Dendritic cell treated with granulocyte-macrophage colony-stimulating factor and Interleukin-4, amounts not matched to agents 40 ng/mL and 50 ng/mL, for 4 days (primary cell): Measurements from ENCODE around the gene PUS3.

Experiments
- H3K27ac Mint-ChIP-seq: one replicate; pipeline ENCODE4 v1.8.0; 2022; ENCODE audit warnings: mild to moderate bottlenecking, mixed read lengths
- H3K27me3 Mint-ChIP-seq: one replicate; pipeline ENCODE4 v1.8.0; 2022; ENCODE audit warnings: mild to moderate bottlenecking, mixed read lengths
- H3K36me3 Mint-ChIP-seq: one replicate; pipeline ENCODE4 v1.8.0; 2022; ENCODE audit warnings: low read depth, mixed read lengths
- H3K4me1 Mint-ChIP-seq: one replicate; pipeline ENCODE4 v1.8.0; 2022; ENCODE audit warnings: low read depth, mixed read lengths
- H3K4me3 Mint-ChIP-seq: one replicate; pipeline ENCODE4 v1.8.0; 2022; ENCODE audit warnings: mild to moderate bottlenecking, moderate library complexity, mixed read lengths
- H3K9me3 Mint-ChIP-seq: one replicate; pipeline ENCODE4 v1.8.0; 2022; ENCODE audit warnings: mixed read lengths
- intact Hi-C: fragments of 100-400 bp; cut with micrococcal nuclease; formaldehyde crosslinking; loops from one replicate; pipeline ENCODE4 v1.15.0; 2022

The PUS3 gene

DNA sequence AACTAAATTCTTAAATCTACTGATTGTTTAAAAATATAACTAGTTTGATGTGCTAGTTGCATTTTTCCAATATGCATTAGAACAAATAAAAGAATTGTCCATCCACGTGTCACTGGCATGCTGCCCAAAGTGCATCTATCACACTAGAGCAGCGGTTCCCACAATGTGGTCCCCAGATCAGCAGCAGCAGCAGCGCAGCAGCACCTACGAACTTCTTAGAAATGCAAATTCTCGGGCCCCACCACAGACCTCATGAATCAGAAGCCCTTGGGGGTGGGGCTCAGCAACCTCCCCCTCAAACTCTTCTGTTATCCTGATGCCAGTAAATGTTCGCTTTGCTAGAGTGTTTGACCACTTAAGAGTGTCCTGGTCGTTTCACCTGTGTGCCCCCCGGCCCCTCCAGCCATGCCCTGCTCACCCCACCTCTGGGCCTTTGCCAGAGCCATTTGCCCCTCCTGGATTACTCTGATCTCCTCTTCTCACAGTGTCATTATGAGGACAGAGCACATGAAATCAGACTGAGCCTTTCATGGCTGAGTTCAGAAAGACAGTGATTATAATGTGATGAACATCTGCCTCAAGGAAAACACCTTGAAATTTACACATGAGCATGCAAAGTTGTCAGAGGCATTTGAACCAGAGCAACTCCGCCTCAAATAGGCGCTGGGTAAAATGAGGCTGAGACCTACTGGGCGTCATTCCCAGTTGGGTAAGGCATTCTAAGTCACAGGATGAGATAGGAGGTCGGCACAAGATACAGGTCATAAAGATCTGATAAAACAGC, 30.2 kb upstream of the PUS3 start:
- Mint-ChIP-seq H3K27me3 (no peaks in the 10 kb centered on the region), H3K4me3 (no peak overlapping the region), H3K4me1 (peaks cover 10% of the 10 kb centered on the region), H3K36me3 (no peaks in the 10 kb centered on the region), H3K9me3 (no peaks in the 10 kb centered on the region), H3K27ac (no peak overlapping the region)
- intact Hi-C loops: no loop called here

DNA sequence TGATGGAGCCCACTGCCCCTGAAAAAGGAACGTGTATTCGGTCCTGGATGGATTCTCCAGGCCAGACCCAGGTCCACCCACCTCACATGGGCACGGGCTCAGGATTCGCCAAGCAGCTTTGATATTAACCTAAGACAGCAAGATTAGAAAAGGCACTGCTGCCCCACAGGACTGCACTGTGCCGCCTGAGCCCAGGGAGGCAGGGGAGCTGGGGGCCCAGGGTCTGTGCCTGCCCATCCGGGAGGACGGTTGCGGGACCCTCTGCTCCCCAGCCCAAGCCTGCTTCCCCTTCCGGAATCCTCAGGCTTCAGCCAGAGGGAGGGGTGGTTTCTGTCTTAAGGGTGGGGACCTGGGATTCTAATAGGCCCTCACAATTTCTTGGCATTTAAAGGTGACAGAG, 29.3 kb upstream of the PUS3 start:
- no peaks in the 10 kb centered on the region for H3K27me3 Mint-ChIP-seq

DNA sequence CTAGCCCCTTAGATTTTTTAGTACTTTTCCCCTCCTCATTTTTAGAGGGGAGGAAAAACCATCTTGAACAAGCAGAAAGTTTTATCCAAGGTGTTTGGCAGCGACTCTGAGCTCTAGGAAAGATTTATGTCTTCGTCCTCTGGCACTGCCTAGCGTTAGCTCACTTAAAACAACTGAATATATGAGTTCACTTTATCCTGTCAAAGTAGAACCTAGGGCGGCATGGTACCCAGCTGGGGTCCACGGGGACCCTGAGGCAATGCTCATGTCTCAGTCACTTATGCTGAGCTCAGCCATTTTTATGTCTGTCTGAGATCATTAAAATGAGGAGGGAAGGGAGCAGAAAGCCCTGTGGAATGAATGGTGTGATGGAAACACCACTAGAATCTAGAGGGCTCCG, 28.7 kb upstream of the PUS3 start:
- no peaks in the 10 kb centered on the region for H3K9me3 Mint-ChIP-seq
- H3K27me3 Mint-ChIP-seq: peaks cover 3% of the 10 kb centered on the region
- no peak overlapping the region for H3K27ac Mint-ChIP-seq
- no peak overlapping the region for H3K4me3 Mint-ChIP-seq
- peaks cover 10% of the 10 kb centered on the region for H3K4me1 Mint-ChIP-seq
- H3K36me3 Mint-ChIP-seq: no peaks in the 10 kb centered on the region
- intact Hi-C loops: no loop called here

More for the DNA sequence above, 29.3 kb upstream of the PUS3 start:
- Mint-ChIP-seq H3K4me3 (no peak overlapping the region), H3K36me3 (no peaks in the 10 kb centered on the region), H3K27ac (no peak overlapping the region), H3K9me3 (no peaks in the 10 kb centered on the region), H3K4me1 (peaks cover 10% of the 10 kb centered on the region)
- intact Hi-C loops: no loop called here

DNA sequence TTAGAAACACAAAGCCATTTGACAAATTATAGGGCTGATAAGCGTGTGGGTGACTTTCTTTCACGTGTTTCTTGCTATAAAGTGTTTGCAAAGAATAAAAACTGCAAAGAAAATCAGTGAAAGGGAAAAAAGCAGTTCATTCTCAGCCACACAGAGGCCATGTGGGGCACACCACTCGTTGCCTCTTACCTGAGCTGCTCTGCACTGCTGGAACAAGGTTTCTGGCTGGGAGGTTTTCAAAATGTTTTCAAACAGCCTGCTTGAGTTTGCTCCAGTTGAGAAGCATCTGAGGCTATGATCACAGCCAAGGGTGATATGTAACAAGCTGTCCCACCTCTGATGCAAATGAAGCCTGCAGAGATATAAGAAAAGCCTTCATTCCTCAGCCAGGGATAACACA, 28.1 kb upstream of the PUS3 start:
- Mint-ChIP-seq H3K4me1 (peaks cover 10% of the 10 kb centered on the region), H3K27me3 (peaks cover 3% of the 10 kb centered on the region)
- intact Hi-C loops: no loop called here

DNA sequence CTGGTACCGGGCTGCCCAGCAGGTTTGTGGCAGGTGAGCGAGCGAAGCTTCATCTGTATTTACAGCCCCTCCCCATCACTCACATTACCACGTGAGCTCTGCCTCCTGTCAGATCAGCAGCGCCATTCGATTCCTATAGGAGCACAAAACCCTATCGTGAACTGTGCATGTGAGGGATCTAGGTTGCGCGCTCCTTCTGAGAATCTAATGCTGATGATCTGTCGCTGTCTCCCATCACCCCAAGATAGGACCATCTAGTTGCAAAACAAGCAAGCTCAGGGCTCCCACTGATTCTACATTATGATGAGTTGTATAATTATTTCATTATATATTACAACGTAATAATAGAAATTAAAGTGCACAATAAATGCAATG, 27.1 kb upstream of the PUS3 start:
- no peaks in the 10 kb centered on the region for H3K36me3 Mint-ChIP-seq
- H3K27me3 Mint-ChIP-seq: peaks cover 5% of the 10 kb centered on the region
- H3K9me3 Mint-ChIP-seq: no peaks in the 10 kb centered on the region
- intact Hi-C loops: no loop called here
- peaks cover 10% of the 10 kb centered on the region for H3K4me1 Mint-ChIP-seq
- no peak overlapping the region for H3K4me3 Mint-ChIP-seq
- H3K27ac Mint-ChIP-seq: no peak overlapping the region

More for the DNA sequence above, 28.1 kb upstream of the PUS3 start:
- Mint-ChIP-seq H3K36me3 (no peaks in the 10 kb centered on the region), H3K27ac (no peak overlapping the region), H3K4me3 (no peak overlapping the region), H3K9me3 (no peaks in the 10 kb centered on the region)

DNA sequence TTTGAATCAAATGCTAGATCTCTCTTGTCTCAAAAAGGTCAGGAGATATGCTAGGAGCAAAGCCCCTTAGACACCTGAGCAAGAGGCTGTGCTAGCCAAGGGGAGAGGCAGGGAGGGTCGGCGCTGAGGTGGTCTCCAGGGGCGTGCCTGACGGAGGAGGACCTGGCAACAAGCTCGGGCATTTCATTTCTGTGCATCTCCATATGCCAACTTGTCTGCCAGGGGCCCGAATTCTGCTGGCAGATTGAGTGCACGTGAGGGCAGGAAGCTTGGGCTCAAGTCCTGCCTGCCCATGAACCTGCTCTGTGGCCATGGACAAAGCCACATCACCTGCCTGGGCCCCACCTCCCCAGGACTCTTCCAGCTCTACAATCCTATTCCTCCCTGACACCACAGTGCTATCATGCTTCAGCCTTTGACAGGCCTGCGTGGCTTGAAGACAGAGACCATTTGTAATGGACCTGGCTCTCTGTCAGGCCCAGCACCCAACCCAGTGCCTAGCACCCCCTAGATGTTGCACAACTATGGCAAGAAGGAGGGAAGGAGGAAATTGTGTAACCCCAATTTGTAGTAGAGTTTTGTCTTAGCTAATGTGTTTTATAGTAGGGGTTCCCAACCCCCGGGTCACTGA, 26.6 kb upstream of the PUS3 start:
- Mint-ChIP-seq H3K36me3 (no peaks in the 10 kb centered on the region), H3K27me3 (peaks cover 6% of the 10 kb centered on the region), H3K9me3 (no peaks in the 10 kb centered on the region), H3K4me3 (no peak overlapping the region), H3K4me1 (peaks cover 10% of the 10 kb centered on the region), H3K27ac (no peak overlapping the region)
- intact Hi-C loops: no loop called here

DNA sequence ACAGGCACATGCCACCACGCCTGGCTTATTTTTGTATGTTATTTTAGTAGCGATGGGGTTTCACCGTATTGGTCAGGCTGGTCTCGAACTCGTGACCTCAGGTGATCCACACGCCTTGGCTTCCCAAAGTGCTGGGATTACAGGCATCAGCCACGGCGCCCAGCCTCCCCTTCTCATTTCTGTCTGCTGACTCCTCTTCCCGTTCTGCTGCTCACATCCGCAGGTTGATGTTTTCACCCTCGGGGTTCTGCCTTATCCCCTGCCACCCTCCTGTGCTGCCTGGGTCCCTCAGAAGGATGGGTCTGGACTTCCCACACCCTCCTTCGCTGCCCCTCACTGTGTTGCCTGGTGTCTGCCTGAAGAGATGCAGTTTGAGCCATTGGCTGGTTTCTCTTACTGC, 23.7 kb upstream of the PUS3 start:
- Mint-ChIP-seq H3K27ac (no peak overlapping the region), H3K9me3 (no peaks in the 10 kb centered on the region), H3K4me1 (peaks cover 10% of the 10 kb centered on the region), H3K4me3 (no peak overlapping the region), H3K27me3 (peaks cover 6% of the 10 kb centered on the region), H3K36me3 (no peaks in the 10 kb centered on the region)
- intact Hi-C loops: no loop called here

DNA sequence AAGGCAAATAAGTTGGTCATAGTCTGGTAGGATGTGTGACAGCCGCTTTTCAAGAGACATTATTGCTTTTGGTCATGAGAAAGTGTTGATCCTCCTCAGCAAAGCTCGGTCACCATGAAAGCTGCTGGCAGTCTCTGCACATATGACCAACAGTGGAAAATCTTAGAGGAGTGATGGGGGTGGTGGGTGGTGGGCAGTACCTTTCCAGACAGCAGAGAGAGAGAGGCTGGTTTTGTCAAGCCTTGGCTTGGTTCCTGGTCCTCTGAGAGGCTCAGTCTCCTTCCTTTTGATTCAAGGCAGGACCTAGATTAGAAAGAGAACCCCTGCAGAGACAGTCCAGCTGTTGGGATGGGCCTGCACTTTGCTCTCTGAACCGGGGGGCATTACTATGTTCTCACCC, 22.8 kb upstream of the PUS3 start:
- Mint-ChIP-seq H3K36me3 (no peaks in the 10 kb centered on the region), H3K27me3 (peaks cover 6% of the 10 kb centered on the region), H3K27ac (no peak overlapping the region), H3K4me1 (peaks cover 10% of the 10 kb centered on the region), H3K9me3 (no peaks in the 10 kb centered on the region), H3K4me3 (no peak overlapping the region)
- intact Hi-C loops: no loop called here

DNA sequence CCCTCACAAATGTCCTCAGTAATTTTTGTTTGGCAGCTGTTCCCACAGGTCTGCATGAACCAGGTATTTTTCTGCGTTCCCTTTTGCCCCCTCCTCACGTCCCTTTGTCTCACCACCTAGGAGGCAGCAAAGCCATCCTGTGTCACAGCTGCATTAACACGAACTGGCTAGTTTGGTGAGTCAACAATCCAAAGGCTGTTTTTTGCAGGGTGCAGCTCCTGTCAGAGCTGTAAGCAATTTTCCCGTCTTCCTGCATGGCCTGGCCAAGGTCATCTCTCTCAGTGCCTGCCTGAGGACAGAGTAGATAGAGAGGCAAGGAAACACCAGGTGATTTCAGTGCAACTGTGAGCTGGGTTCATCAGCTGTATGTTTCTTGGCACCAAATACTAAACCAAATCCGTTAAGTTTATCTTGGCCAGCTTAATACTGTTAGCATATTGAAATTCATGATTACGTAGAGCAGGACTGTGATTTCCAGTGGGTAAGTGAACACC, 22.3 kb upstream of the PUS3 start:
- Mint-ChIP-seq H3K27me3 (peaks cover 6% of the 10 kb centered on the region), H3K9me3 (no peaks in the 10 kb centered on the region), H3K4me3 (no peak overlapping the region), H3K27ac (no peak overlapping the region), H3K36me3 (no peaks in the 10 kb centered on the region), H3K4me1 (peaks cover 10% of the 10 kb centered on the region)
- intact Hi-C loops: no loop called here

DNA sequence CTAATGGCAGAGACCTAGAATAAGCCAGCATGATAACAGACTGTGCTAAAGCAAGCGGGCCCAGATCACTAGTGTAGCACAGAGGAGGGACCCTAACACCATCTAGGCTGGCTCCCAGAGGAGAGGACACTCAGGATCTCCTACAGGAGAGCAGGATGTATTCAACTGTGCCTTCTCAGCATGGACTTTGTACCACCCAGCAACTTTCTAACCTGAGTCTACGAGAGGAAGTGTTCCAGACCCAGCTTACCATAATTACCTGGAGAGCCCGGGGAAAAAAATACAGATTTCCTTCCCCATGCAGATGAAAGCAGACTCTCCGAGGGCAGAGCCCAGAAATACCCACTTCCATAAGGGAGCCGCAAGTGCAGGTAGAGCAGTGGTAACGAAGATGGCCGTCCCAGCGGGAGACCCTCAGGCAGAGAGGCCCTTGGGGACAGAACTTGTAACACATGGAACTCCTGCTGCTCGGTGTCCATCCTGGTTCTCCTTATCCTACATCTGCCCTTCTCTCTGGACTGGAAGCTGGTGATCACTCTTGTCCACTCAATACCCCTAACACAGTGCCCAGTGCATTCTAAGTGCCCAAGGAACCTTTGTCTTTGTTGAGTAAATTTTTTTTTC, 21.5 kb upstream of the PUS3 start:
- intact Hi-C loops: no loop called here
- no peak overlapping the region for H3K4me3 Mint-ChIP-seq
- peaks cover 6% of the 10 kb centered on the region for H3K27me3 Mint-ChIP-seq
- no peaks in the 10 kb centered on the region for H3K36me3 Mint-ChIP-seq
- H3K4me1 Mint-ChIP-seq: peaks cover 2% of the 10 kb centered on the region
- no peaks in the 10 kb centered on the region for H3K9me3 Mint-ChIP-seq
- H3K27ac Mint-ChIP-seq: no peak overlapping the region

DNA sequence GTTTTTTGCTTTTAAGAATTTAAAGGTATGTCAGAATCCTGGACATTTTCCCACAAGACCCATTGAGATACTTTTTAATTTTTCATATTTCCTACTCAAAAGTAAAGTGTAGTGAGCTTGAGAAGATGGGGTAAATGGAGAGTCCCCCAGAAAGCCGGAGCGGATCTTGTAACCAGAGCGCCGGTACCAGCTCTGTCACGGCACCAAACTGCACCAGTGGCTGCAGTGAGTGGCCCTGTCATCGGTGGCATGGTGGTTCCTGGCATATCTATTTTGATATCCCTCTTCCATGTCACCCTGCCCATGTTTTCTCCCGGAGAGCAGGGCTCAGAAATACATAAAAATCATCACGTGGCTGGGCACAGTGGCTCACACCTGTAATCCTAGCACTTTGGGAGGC, 20.6 kb upstream of the PUS3 start:
- H3K4me1 Mint-ChIP-seq: no peaks in the 10 kb centered on the region
- no peaks in the 10 kb centered on the region for H3K9me3 Mint-ChIP-seq
- intact Hi-C loops: loop anchor here (1.0 kb wide), 1 partner anchor 271 kb away; no protein-coding TSS in a partner anchor
- H3K36me3 Mint-ChIP-seq: no peaks in the 10 kb centered on the region
- H3K27me3 Mint-ChIP-seq: peaks cover 6% of the 10 kb centered on the region
- no peak overlapping the region for H3K4me3 Mint-ChIP-seq
- no peak overlapping the region for H3K27ac Mint-ChIP-seq

DNA sequence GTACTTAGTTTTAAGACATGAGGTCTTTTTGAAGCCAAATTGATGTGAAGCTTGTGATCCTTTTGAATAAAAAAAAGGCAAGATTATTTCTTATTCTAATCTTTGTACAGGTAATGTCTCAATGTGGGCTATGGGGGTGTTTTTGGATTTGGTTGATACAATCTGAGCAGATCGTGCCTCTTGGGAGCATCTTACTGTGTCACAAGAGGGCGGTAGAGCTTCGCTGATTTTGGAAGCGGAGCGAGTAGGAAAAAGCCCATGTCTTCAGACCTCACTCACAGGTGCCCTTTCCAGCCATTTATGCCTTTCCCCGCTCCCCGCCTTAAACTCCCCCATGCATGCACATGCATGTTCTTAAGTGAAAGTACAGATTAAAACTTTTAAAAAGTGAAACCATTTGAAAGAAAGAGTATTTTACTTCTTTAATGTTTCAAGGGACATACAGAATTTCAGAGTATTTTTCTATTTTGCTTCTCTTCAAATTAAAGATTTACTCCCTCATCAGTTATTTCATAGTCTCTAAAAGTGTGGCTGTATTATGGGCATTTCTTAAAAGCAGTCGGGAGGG, 20.1 kb upstream of the PUS3 start:
- Mint-ChIP-seq H3K9me3 (no peaks in the 10 kb centered on the region), H3K4me3 (no peak overlapping the region)
- intact Hi-C loops: loop anchor here (1.0 kb wide), 1 partner anchor 271 kb away; no protein-coding TSS in a partner anchor

DNA sequence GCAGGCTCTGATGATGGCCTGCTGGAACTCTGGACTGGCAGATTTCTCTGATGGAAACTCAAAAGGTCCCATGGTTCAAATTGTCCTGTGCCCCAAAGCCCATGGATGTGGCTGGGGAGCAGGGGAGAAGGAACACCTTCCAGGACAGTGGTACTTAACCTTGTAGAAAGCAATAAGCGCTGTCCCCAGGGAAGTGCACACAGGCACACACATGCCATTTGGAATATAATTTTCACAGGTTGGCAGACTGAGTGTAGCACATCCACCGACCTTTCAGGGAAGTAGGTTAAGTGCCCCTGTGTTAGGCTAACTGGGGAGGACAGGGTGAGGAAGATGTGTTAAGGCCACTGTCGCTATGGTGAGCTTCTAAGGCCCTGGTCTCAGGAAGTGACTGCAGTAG, 19.1 kb upstream of the PUS3 start:
- H3K27ac Mint-ChIP-seq: no peak overlapping the region
- no peaks in the 10 kb centered on the region for H3K36me3 Mint-ChIP-seq
- peaks cover 6% of the 10 kb centered on the region for H3K27me3 Mint-ChIP-seq
- intact Hi-C loops: no loop called here
- no peaks in the 10 kb centered on the region for H3K9me3 Mint-ChIP-seq
- H3K4me3 Mint-ChIP-seq: no peak overlapping the region
- no peaks in the 10 kb centered on the region for H3K4me1 Mint-ChIP-seq

More for the DNA sequence above, 20.1 kb upstream of the PUS3 start:
- Mint-ChIP-seq H3K4me1 (no peaks in the 10 kb centered on the region), H3K27ac (no peak overlapping the region), H3K27me3 (peaks cover 6% of the 10 kb centered on the region), H3K36me3 (no peaks in the 10 kb centered on the region)

DNA sequence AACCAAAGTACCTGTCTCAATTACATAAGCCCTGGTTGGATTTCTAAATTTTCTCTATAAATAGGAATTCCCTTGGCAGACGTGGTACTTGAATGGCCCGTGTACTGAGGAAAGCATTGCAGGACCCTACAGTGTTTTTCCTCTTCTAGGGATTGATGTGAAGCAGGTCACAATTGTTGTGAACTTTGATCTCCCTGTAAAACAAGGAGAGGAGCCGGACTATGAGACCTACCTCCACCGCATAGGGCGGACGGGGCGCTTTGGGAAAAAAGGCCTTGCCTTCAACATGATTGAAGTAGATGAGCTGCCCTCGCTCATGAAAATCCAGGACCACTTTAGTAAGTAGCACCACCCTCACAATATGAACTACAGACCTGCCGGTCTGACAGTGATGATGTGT, 18.0 kb upstream of the PUS3 start:
- no peak overlapping the region for H3K4me3 Mint-ChIP-seq
- no peak overlapping the region for H3K27ac Mint-ChIP-seq
- no peaks in the 10 kb centered on the region for H3K9me3 Mint-ChIP-seq
- peaks cover 4% of the 10 kb centered on the region for H3K27me3 Mint-ChIP-seq
- no peaks in the 10 kb centered on the region for H3K4me1 Mint-ChIP-seq
- H3K36me3 Mint-ChIP-seq: no peaks in the 10 kb centered on the region
- intact Hi-C loops: no loop called here
